Measurements from ENCODE around the gene DOLK. TPM values are rescaled to one million over a fixed set of nuclear protein-coding genes. Genes with fewer than 3 reads are reported as not detected.

Gene DOLK
- total RNA-seq, 1 donor from 2014 or later = 15.5 TPM

GRCh38 chr9:128940271-128940921 is 7.0 kb downstream of the DOLK start:
- H3K4me1 ChIP-seq = peaks cover 7% of the 10 kb centered on the region
- H3K27me3 ChIP-seq = no peaks in the 10 kb centered on the region
- peak overlapping the region; percentile 6 for H3K27ac ChIP-seq
- peaks cover under 1% of the 10 kb centered on the region for H3K36me3 ChIP-seq
- no peak overlapping the region for H3K4me3 ChIP-seq
- DNase-seq (peak; percentile 32), ATAC-seq (peak; percentile 36)
- intact Hi-C loops (cut with DNase I) = no loop called here
- TF ChIP-seq CTCF (IDR thresholded peaks at IDR 0.05) = no peak
- H3K9me3 ChIP-seq = no peaks in the 10 kb centered on the region

DNA sequence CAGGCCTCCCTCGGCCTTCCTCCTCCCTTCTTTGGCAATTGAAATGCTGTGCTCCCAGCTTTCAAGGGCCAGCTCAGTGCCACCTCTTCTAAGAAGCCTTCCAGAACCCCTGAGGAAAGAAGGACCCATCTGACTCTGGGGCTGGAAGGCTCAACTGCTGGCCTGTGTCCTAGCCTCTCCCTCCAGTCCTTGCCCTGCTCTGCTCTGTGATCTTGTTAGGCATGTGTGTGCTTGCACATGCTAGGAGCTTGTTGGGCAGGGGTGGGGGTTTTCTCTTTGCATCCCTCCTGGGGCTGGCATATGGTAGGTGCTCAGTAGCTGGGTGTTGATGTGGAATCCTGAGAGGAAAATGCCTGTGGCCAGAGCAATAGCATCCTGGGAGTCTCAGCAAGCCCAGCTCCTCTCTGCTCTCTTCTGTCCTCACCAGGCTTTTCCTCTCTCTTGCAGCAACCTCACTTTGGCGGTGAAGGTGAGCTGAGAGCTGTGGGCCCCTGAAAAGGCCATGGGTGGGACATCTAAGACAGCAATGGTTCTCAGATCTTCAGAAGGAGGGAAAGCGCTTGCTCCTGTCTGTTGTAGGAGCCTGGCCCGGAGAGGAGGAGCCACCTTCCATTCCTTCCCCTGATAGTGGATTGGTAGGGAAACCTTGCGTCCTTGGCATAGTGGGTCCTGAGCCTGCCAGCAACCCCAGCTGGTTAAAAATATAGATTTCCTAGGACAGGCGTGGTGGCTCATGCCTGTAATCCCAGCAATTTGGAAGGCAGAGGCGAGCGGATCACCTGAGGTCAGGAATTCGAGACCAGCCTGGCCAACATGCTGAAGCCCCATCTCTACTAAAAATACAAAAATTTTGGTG is 9.9 kb downstream of the DOLK start:
- DNase-seq (no peak), ATAC-seq (no peak)

GRCh38 chr9:128936171-128936865 is 11.1 kb downstream of the DOLK start:
- intact Hi-C loops (cut with DNase I) = loop anchor here (5.0 kb wide), 1 partner anchor 84 kb away; no protein-coding TSS in a partner anchor
- H3K4me3 ChIP-seq = no peak overlapping the region
- peaks cover 9% of the 10 kb centered on the region for H3K36me3 ChIP-seq
- no peak for ATAC-seq
- no peak for DNase-seq
- H3K4me1 ChIP-seq = no peaks in the 10 kb centered on the region
- no peaks in the 10 kb centered on the region for H3K9me3 ChIP-seq
- TF ChIP-seq CTCF (IDR thresholded peaks at IDR 0.05) = no peak
- H3K27ac ChIP-seq = no peak overlapping the region
- H3K27me3 ChIP-seq = no peaks in the 10 kb centered on the region

More for the DNA sequence above, 9.9 kb downstream of the DOLK start:
- no peak for TF ChIP-seq CTCF (IDR thresholded peaks at IDR 0.05)
- H3K27ac ChIP-seq = no peak overlapping the region
- H3K9me3 ChIP-seq = no peaks in the 10 kb centered on the region
- H3K4me3 ChIP-seq = no peak overlapping the region
- intact Hi-C loops (cut with DNase I) = loop anchor here (5.0 kb wide), 1 partner anchor 85 kb away; no protein-coding TSS in a partner anchor
- peaks cover 3% of the 10 kb centered on the region for H3K4me1 ChIP-seq
- peaks cover 9% of the 10 kb centered on the region for H3K36me3 ChIP-seq
- H3K27me3 ChIP-seq = no peaks in the 10 kb centered on the region

- H3K9me3 ChIP-seq = no peaks in the 10 kb centered on the region
- H3K27me3 ChIP-seq = no peaks in the 10 kb centered on the region
- H3K27ac ChIP-seq = no peak overlapping the region
- no peak for TF ChIP-seq CTCF (IDR thresholded peaks at IDR 0.05)
- intact Hi-C loops (cut with DNase I) = no loop called here
- peaks cover 9% of the 10 kb centered on the region for H3K36me3 ChIP-seq
- no peak for DNase-seq
- no peak for ATAC-seq
- H3K4me1 ChIP-seq = no peaks in the 10 kb centered on the region
- no peak overlapping the region for H3K4me3 ChIP-seq
Measured at GRCh38 chr9:128933731-128934130, 13.7 kb downstream of the DOLK start.

DNA sequence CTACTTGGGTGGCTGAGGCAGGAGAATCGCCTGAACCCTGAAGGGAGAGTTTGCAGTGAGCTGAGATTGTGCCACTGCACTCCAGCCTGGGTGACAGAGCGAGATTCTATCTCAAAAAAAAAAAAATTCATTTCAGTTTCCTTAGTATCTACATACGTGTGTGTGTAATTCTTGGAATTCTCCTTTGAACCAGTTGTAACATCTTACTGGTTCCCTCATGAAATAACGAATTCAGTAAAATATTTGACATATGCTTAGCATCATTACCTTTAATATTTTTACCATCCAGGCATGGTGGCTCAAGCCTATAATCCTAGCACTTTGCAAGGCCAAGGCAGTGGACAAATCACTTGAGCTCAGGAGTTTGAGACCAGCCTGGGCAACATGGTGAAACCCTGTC is 17.8 kb downstream of the DOLK start:
- DNase-seq = no peak
- TF ChIP-seq CTCF (IDR thresholded peaks at IDR 0.05) = no peak
- peaks cover 4% of the 10 kb centered on the region for H3K4me1 ChIP-seq
- no peaks in the 10 kb centered on the region for H3K27me3 ChIP-seq
- no peaks in the 10 kb centered on the region for H3K9me3 ChIP-seq
- peaks cover 9% of the 10 kb centered on the region for H3K36me3 ChIP-seq
- H3K27ac ChIP-seq = no peak overlapping the region
- no peak overlapping the region for H3K4me3 ChIP-seq
- no peak for ATAC-seq
- intact Hi-C loops (cut with DNase I) = loop anchor here (5.0 kb wide), 1 partner anchor 67 kb away; no protein-coding TSS in a partner anchor
